Stomach (tissue), 9 donors: ENCODE results near the gene NAGPA. TPM values are rescaled to one million over a fixed set of nuclear protein-coding genes. Genes with fewer than 3 reads are reported as not detected.

Experiments used
- DNase-seq, 2 donors: peaks; one replicate each; pipeline versions ENCODE4 v3.0.0 to v3.0.0-alpha.2; 2013 to 2019
- H3K27ac ChIP-seq, 5 donors: fragments of 200-600 bp in 4 of 5; sonication (generic) in 4 of 5; one replicate each; pipeline ENCODE4 v1.5.1; 2013 to 2019; ENCODE audit warnings: mild to moderate bottlenecking in 1 of 5, moderate library complexity in 1 of 5
- H3K27me3 ChIP-seq, 3 donors: fragments of 200-600 bp; sonication (generic); one replicate each; pipeline ENCODE4 v1.5.1; 2017 to 2019; ENCODE audit warnings: mixed run types in 1 of 3
- H3K36me3 ChIP-seq, 4 donors: fragments of 200-600 bp; sonication (generic); 1 replicate in 3 of 4; 2 replicates in 1 of 4; pipeline ENCODE4 v1.5.1; 2016 to 2019
- H3K4me1 ChIP-seq, 4 donors: fragments of 200-600 bp; sonication (generic); one replicate each; pipeline ENCODE4 v1.5.1; 2016 to 2019
- H3K4me3 ChIP-seq, 4 donors: fragments of 200-600 bp; sonication (generic) in 3 of 4; one replicate each; pipeline ENCODE4 v1.5.1; 2016 to 2019; ENCODE audit warnings: mild to moderate bottlenecking in 1 of 4
- H3K9me3 ChIP-seq, 4 donors: fragments of 200-600 bp; sonication (generic); one replicate each; pipeline ENCODE4 v1.5.1; 2016 to 2019
- EP300 ChIP-seq: sonication (generic); formaldehyde crosslinking; IDR thresholded peaks from one replicate; pipeline ENCODE4 v1.6.1; 2017; ENCODE audit warnings: antibody characterized with exemption
- POLR2A ChIP-seq, 4 donors: fragments of 450-650 bp; IDR thresholded peaks; one replicate each; pipeline ENCODE4 v1.6.1; 2016; ENCODE audit warnings: antibody characterized with exemption in 4 of 4, control low read depth in 2 of 4, mild to moderate bottlenecking in 1 of 4, moderate library complexity in 1 of 4
- POLR2AphosphoS5 ChIP-seq, 3 donors: sonication (generic); formaldehyde crosslinking; IDR thresholded peaks; one replicate each; pipeline ENCODE4 v1.6.1; 2016; ENCODE audit warnings: antibody characterized with exemption in 3 of 3
- WGBS, 5 donors: extraction: QIAGEN DNeasy Blood & Tissue Kit in 3 of 5; methylation state at CpG; one replicate each; pipeline versions ENCODE4 v1.1.5 to v1.1.7; 2013 to 2018; 5-methylcytosine and 5-hydroxymethylcytosine counted together
- intact Hi-C: fragments of 100-400 bp; cut with DNase I; formaldehyde crosslinking; loops from one replicate; pipeline ENCODE4 v1.15.1; 2023; ENCODE audit warnings: low total_unique reads
- polyA plus RNA-seq, 3 donors: library from polyadenylated mRNA; stranded (reverse); fragments of 200-250 nt; gene quantifications; one replicate each; pipeline ENCODE4 v1.2.3, GENCODE V29; 2013
- total RNA-seq, 5 donors: library from RNA; depleted of rRNA; stranded (reverse); fragments of >200 nt; gene quantifications; one replicate each; pipeline versions ENCODE4 v1.1.0 to v1.2.3, GENCODE V29; 2014 to 2016
- TF ChIP-seq, protein P1 (sequence below), 7 experiments: fragments of 450-650 bp in 4 of 7; fragments of 200-600 bp in 3 of 7; sonication (generic) in 3 of 7; IDR thresholded peaks; one replicate each; pipeline ENCODE4 v1.5.1; 2016 to 2019; ENCODE audit warnings: antibody characterized with exemption in 7 of 7, control low read depth in 2 of 7, mild to moderate bottlenecking in 1 of 7
- donor health status: healthy with polysubstance abuse.
- donor health status: Bipolar disorder and iron deficiency.
- donor health status: healthy.

NAGPA gene
- total and polyA plus RNA-seq, 8 donors: 10.0 to 139 (median 24.2) TPM

DNA sequence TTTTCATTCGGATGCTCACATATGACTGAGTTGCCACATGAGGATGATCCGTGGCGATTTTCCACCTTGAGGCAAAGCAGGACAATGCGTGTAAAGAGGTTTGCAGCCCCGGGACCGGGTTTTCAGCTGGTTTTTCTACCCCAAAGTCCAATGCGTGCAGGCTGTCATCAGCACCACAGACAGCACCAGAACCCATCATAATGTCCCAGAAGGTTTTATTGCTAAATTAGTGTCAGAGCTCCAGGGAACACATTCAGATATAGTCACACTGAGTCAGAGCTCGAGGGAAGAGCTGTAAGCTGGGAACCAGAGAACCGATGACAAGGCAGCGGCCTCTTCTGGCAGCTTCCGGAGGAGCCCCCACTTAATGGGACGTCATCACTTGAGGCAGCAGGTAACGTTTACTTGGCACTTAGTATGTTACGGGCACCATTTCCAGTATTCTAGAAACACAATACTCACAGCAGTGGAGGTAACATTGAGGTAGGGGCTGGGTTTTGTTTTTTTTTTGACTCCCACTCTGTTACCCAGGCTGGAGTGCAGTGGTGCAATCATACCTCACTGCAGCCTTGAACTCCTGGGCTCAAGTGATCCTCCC, 8.9 kb upstream of the NAGPA start:
- no peak for DNase-seq
- WGBS, 5 donors: 76 to 80% (median 79%) methylated on average over 14 of the region's 14 CpGs

DNA sequence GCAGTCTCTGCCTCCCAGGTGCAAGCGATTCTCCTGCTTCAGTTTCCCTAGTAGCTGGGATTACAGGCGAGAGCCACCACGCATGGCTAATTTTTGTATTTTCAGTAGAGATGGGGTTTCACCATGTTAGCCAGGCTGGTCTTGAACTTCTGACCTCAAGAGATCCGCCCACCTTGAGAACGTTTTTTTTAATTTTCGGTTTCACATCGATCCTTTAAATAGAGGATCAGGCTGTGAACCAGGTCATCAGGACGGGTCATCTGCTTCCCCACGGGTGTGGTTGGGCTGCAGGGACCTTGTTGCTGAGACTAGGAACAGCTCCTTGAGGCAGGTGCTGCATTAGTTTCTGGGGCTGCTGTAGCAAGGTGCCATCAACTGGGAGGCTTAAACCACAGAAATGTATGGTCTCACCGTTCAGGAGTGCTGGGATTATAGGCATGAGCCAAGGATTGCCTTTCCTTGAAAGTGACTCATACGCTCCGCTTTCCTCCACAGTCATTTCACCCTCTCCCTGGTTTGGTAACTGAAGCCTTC, 7.9 kb upstream of the NAGPA start:
- H3K36me3 ChIP-seq: peaks cover 0 to 39% (median 36%) of the 10 kb centered on the region in 4 donors
- TF ChIP-seq EP300 (no peak), POLR2AphosphoS5 (IDR thresholded peaks at IDR 0.05) (no peak), POLR2A (IDR thresholded peaks at IDR 0.05) (no peak)
- TF ChIP-seq, protein P1, sequence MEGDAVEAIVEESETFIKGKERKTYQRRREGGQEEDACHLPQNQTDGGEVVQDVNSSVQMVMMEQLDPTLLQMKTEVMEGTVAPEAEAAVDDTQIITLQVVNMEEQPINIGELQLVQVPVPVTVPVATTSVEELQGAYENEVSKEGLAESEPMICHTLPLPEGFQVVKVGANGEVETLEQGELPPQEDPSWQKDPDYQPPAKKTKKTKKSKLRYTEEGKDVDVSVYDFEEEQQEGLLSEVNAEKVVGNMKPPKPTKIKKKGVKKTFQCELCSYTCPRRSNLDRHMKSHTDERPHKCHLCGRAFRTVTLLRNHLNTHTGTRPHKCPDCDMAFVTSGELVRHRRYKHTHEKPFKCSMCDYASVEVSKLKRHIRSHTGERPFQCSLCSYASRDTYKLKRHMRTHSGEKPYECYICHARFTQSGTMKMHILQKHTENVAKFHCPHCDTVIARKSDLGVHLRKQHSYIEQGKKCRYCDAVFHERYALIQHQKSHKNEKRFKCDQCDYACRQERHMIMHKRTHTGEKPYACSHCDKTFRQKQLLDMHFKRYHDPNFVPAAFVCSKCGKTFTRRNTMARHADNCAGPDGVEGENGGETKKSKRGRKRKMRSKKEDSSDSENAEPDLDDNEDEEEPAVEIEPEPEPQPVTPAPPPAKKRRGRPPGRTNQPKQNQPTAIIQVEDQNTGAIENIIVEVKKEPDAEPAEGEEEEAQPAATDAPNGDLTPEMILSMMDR (IDR thresholded peaks at IDR 0.05): no peak
- H3K4me1 ChIP-seq: peaks cover 0 to 4% (median 2%) of the 10 kb centered on the region in 4 donors
- whole genome bisulfite sequencing, 5 donors: 51 to 76% (median 61%) methylated on average over 12 of the region's 12 CpGs
- intact Hi-C loops: no loop called here
- H3K4me3 ChIP-seq: no peak overlapping the region
- no peak overlapping the region for H3K27ac ChIP-seq
- DNase-seq: no peak
- no peaks in the 10 kb centered on the region for H3K9me3 ChIP-seq
- H3K27me3 ChIP-seq: no peaks in the 10 kb centered on the region

More for the DNA sequence above, 8.9 kb upstream of the NAGPA start:
- H3K27ac ChIP-seq: no peak overlapping the region
- H3K27me3 ChIP-seq: no peaks in the 10 kb centered on the region
- no peak overlapping the region for H3K4me3 ChIP-seq
- TF ChIP-seq POLR2A (IDR thresholded peaks at IDR 0.05) (no peak), POLR2AphosphoS5 (IDR thresholded peaks at IDR 0.05) (no peak), EP300 (no peak)
- TF ChIP-seq, protein P1 (IDR thresholded peaks at IDR 0.05): no peak
- peaks cover 0 to 50% (median 37%) of the 10 kb centered on the region in 4 donors for H3K36me3 ChIP-seq
- no peaks in the 10 kb centered on the region for H3K4me1 ChIP-seq
- intact Hi-C loops: no loop called here
- no peaks in the 10 kb centered on the region for H3K9me3 ChIP-seq

DNA sequence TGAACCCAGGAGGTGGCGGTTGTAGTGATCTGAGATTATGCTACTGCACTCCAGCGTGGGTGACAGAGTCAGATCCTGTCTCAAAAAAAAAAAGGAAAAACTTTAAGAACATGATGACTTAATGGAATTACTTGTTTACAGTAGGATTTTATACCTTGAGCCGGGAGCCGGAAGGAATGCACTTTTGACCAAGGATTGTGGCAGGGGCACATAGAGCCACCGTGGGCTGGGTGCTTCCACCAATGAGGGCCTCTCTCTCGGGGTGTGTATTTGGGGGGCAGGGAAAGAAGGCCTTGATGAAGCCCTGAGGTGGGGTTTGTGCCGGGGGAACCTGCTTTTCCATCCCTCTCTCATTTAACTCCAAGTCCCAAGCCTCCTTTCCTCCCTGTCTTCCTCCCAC, 6.7 kb upstream of the NAGPA start:
- Histone ChIP-seq H3K4me1 (peaks cover 2 to 16% (median 13%) of the 10 kb centered on the region in 4 donors), H3K27me3 (no peaks in the 10 kb centered on the region), H3K27ac (no peak overlapping the region), H3K4me3 (no peak overlapping the region), H3K9me3 (no peaks in the 10 kb centered on the region), H3K36me3 (peaks cover 0 to 28% (median 27%) of the 10 kb centered on the region in 4 donors)
- 42 to 50% (median 46%) methylated on average over 7 of the region's 7 CpGs for WGBS, 5 donors
- TF ChIP-seq POLR2A (IDR thresholded peaks at IDR 0.05) (no peak), POLR2AphosphoS5 (IDR thresholded peaks at IDR 0.05) (no peak), EP300 (no peak)
- TF ChIP-seq, protein P1 (IDR thresholded peaks at IDR 0.05): no peak
- peak in 1 of 2 donors; percentile 58 for DNase-seq
- intact Hi-C loops: no loop called here

DNA sequence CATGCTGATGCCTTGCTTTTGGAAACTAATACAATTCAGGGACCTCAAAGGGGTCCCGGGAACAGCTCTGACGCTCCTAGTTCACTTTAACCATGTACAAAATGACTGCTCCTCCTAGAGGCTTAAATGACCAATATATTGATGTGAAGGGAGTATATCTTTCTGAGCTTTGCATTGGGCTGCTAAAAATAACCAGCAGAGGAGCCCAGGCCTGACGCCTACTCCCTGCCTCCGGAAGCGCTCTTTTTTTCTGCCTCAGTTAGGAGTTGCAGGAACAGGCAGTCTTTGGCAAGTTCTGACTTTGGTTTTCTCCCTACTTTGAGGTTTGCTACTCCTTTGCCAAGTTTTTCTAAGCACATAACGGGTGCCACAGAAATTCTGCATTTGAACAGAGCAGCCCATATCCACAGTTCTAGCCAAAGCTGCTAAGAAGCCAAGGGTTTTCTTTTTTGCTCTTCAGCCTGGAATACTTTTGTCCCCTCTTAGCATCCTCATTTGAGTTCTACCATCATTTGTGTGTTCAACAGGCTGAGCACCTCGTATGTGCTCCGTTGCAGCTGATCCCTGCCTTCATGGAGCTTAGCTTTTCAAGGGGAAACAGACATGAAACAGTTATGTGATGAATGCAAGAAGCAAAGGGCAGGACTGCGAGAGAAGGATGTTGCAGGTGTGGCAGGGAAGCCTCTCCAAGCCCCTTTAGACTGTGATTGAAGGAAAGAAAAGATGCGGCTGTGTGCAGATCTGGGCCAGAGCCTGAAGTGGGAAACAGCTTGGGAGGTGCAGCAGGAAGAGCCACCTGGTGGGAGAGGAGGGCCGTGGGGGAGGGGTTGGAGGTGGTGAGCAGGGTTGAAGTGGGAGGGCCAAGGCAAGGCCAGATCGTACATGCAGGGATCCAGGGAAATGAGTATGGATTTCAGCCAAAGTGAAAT, 2.8 kb upstream of the NAGPA start:
- intact Hi-C loops: no loop called here
- no peaks in the 10 kb centered on the region for H3K27me3 ChIP-seq
- no peak for TF ChIP-seq POLR2A (IDR thresholded peaks at IDR 0.05)
- TF ChIP-seq, protein P1 (IDR thresholded peaks at IDR 0.05): no peak
- TF ChIP-seq POLR2AphosphoS5 (IDR thresholded peaks at IDR 0.05): no peak
- no peak for TF ChIP-seq EP300
- no peak for DNase-seq
- peaks cover 0 to 5% (median 2%) of the 10 kb centered on the region in 4 donors for H3K36me3 ChIP-seq
- H3K27ac ChIP-seq: peak overlapping the region; percentile 22 to 88 (median 41)
- no peaks in the 10 kb centered on the region for H3K9me3 ChIP-seq
- WGBS, 5 donors: 31 to 48% (median 37%) methylated on average over 12 of the region's 12 CpGs
- H3K4me1 ChIP-seq: peaks cover 25 to 50% (median 46%) of the 10 kb centered on the region in 4 donors
- no peak overlapping the region for H3K4me3 ChIP-seq
